ENCODE data around the gene FOXP4.

The FOXP4 gene

DNA sequence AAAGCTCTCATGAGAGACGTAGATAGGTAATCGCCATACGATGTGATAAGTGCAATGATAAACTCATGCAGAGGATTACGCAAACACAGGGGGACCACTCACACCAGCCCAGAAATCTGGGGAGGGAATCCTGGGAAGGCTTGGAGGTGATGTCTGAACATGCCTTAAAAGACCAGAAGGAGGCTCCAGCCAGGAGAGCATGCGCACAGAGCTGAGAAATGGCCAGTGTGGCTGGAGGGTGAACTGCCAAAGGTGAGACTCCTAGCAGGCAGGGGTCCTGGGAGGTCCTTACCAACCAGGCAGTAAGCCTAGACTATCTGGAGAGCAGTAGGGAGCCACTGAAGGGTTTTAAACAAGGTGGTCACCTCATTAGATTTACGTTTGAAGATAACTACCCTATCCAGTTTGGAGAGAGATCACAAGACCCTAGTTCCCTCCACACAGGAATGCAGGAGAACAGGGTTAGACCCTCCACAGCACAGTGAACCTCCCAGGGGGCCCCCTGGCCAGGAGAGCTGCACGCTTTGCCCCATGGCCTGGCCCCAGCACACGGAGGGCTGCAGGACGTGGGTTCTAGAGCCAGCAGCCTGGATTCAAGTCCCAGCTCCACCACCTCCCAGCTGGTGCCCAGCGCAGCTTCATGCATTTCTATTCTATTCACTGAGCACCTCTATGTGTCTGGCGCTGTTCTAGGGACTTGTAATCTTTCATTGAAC is 105.2 kb downstream of the FOXP4 start:
- H3K4me3 ChIP-seq (replicated peaks; ENCODE audit: low read depth, low read length) = no peak overlapping the region
- no peak for DNase-seq (ENCODE audit: extremely low read depth, low read depth)
- TF ChIP-seq, protein P1, sequence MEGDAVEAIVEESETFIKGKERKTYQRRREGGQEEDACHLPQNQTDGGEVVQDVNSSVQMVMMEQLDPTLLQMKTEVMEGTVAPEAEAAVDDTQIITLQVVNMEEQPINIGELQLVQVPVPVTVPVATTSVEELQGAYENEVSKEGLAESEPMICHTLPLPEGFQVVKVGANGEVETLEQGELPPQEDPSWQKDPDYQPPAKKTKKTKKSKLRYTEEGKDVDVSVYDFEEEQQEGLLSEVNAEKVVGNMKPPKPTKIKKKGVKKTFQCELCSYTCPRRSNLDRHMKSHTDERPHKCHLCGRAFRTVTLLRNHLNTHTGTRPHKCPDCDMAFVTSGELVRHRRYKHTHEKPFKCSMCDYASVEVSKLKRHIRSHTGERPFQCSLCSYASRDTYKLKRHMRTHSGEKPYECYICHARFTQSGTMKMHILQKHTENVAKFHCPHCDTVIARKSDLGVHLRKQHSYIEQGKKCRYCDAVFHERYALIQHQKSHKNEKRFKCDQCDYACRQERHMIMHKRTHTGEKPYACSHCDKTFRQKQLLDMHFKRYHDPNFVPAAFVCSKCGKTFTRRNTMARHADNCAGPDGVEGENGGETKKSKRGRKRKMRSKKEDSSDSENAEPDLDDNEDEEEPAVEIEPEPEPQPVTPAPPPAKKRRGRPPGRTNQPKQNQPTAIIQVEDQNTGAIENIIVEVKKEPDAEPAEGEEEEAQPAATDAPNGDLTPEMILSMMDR (IDR thresholded peaks at IDR 0.05; ENCODE audit: low read depth, low read length, missing control alignments) = no peak

Measured in HFF-Myc (cell line).